Measurements from ENCODE around the gene ANKS1A.

- TF ChIP-seq CTCF (IDR thresholded peaks at IDR 0.05 in 4 of 5, conservative IDR thresholded peaks at IDR 0.05 in 1 of 5) (no peak), POLR2A (IDR thresholded peaks at IDR 0.05) (no peak)
Measured at GRCh38 chr6:35036059-35036827, 147.2 kb downstream of the ANKS1A start.
